Stimulated activated naive CD8-positive, alpha-beta T cell treated with anti-CD3 and anti-CD28 coated beads, Interleukin-15, Interleukin-2, amounts not matched to agents 100 U/mL and 50 U/mL, for 24 hours (primary cell): ENCODE measurements around the gene HOXB2.

Source experiments
- ATAC-seq: fragments of 150-1000 bp; cut with Tn5 transposase; one replicate; pipeline ENCODE4 v1.10.0; 2021
- DNase-seq: peaks from one replicate; pipeline ENCODE4 v3.0.0; 2021

The HOXB2 gene

DNA sequence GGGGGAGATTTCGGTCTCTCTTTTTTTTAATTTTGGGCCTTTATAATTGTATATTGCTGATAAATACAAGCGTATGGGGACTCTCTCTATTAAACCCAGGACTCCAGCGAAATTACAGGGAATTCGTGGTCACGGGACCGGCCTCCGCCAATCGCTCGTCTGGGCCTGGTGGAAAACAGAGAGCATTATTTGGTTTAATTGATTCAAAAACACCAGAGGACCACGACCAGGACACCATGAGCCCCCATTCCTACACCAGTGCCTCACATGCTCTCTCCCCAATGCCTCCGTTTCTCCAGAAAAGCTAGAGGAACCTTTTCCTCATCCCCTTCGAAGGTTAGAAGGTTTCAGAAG, at the start of gene HOXB2:
TSS of gene HOXB2 (minus strand) at position 88 of the 354 bp plus-strand sequence. CDS start 198 bp downstream, outside the sequence.
- ATAC-seq = no peak
- no peak for DNase-seq

DNA sequence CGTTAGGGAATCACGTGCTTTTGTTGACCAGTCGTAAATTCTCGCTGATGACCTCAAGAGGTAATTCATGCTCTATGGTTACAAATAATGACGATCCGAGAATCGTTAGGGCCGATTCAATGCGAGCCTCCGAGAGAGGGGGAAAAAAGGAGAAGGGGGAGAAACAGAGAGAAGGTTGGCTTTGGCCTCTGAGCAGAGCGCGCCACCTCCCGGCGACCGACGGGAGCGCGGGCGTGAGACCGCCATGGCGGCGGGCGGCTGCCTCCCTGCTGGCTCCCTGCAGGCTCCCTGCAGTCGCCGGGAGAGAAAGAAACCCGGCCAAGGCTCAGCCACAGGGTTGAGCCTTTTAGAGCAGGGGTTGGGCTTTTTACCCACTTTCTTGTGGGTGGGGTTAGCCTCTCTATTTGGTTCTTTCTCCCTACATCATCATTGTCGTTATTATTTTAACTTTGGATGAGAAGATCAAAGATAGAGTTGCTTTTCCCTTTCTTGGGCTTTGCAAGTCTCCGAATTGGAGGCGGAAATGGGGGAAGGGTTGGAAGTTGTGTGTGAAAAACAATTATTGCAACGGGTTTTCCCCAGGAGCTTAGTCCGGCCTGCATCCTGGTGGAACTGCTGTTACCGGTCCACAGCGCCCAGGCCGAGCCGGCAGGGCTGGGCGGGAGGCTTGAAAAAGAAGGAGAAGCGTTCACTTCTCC, 49.1 kb upstream of the HOXB2 start:
- DNase-seq = peak; percentile 90

DNA sequence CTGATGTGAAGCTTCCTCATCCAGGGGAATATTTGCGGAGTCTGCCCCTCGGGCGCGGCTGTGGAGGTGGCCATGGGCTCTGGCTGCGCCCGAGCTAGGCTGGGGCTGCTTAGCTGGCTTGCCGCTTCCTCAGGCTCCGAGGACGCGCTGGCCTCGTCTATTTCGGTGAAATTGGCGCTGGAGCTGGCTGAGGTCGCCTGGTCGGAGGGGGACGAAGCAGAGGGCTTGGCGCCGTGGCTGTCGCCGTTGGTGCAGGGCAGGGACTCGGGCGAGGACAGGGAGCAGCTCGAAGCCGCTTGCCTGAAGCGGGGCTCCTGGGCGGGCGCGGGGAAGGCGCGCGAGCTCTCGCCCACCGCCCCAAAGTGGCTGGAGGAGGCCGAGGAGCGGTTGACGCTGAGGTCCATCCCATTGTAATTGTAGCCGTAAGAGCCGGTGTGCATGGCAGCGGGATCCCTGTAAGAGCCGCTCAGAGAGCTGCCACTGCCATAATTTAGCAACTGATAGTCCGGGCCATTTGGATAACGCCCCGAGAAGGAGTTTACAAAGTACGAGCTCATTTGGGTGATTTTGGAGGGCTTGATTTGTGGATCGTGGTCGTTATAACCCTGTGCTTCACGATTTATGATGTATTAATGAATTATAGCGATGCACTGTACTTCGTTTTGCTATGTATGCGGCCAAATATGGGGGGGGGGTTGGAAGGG, 48.4 kb upstream of the HOXB2 start, which contains the start of gene HOXB5:
TSS of gene HOXB5 (minus strand) at position 654 of the 704 bp plus-strand sequence. CDS start at position 557, 97 bp downstream.
- ATAC-seq (no peak), DNase-seq (peak; percentile 41)

More for the DNA sequence above, 49.1 kb upstream of the HOXB2 start:
- peak; percentile 56 for ATAC-seq

DNA sequence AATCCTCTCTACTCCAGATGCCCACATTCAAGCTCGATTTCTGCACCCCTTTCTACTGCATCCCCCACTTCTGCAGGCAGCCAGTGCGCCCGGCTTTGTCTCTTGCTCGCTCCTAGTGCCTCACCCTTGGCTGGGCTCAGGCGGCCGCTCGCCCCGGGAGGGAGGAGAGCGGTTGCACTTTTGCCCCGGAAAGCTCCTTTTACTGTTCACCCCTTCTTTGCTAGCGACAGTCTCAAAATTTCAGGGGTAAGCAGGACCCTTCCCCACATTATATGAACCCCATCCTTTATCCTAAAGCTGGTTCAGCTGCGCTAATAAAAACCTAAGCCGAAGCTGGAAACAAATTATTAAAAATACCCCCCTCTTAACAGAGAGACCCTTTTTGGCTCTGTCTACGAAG, 47.7 kb upstream of the HOXB2 start:
- no peak for ATAC-seq

DNA sequence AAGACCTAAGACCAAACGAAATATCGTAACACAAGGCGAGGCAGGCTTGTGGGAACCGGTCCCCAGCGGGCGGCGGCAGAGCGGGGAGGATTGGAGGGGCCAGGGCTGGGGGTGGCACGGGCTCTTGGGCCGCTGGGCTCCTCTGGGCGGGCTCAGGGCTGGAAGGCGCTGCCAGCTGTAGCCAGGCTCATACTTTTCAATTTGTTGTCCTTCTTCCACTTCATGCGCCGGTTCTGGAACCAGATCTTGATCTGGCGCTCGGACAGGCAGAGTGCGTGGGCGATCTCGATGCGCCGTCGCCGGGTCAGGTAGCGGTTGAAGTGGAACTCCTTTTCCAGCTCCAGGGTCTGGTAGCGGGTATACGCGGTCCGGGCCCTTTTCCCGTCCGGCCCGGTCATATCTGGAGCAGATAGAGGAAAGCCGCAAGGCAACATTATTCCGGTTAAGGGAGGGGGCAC, 47.2 kb upstream of the HOXB2 start:
- no peak for DNase-seq
- ATAC-seq = no peak

More for the DNA sequence above, 47.7 kb upstream of the HOXB2 start:
- DNase-seq = no peak

DNA sequence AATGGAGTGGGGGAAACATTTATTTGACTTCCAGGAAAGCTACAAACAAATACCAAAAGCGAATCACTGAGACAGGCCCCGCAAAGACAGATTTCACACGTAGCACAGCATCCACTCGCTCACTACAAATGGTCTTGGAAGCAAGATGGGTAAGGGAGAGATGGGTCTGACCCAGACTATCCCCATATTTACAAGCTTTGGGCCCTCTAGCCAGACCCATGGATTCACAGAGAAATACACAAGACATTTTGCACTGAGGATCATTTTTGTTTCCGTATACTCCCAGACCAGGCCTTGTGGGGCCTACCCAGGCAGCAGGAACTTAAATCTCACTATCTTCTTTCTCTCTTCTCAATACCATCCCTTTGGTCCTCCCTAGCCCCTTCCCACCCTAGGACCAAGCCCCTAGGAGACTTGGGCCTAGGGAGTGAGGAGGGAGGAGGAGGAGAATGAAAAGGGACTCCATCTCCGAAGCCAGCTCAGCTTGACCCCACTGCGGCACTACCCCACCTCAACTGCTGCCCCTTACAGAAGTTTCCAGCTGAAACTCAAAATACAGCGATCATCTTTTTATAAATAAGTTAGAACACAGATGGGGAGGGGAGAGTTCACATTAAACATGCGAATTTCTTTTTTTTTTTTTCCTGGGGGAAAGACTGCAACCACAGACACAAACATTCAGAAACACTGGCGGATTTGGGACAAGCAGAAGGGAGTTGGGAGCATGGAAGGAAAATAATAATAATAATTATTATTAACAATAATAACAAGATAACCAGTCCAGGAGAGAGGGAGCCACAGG, 46.5 kb upstream of the HOXB2 start:
- ATAC-seq (no peak), DNase-seq (no peak)

DNA sequence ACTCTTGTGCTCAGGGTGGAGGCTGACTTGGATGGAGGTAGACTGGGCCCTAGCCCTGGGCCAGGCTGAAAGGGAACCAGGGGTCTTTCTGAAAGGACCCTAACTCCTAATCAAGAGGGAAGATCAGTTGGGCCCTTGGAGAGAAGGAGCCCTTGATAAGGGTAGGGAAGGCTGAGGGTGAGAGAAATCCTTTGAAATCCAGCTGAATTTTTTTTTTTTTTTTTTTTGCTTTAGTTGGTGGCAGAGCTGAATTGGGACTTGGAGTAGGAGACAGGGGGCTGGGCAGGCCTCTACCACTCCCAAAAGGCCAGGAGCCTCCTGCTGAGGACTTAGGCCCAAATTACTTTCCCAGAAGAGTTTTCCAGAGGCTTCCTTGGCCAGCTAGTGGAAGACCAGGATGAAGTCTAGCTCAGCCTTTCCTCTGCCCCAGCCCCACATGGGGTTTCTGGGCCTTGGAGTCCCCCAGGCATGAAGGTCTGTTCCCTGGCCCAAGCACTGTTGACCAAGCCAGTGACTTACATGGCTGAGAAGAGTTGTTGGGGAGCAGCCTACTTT, 45.8 kb upstream of the HOXB2 start:
- ATAC-seq = no peak

DNA sequence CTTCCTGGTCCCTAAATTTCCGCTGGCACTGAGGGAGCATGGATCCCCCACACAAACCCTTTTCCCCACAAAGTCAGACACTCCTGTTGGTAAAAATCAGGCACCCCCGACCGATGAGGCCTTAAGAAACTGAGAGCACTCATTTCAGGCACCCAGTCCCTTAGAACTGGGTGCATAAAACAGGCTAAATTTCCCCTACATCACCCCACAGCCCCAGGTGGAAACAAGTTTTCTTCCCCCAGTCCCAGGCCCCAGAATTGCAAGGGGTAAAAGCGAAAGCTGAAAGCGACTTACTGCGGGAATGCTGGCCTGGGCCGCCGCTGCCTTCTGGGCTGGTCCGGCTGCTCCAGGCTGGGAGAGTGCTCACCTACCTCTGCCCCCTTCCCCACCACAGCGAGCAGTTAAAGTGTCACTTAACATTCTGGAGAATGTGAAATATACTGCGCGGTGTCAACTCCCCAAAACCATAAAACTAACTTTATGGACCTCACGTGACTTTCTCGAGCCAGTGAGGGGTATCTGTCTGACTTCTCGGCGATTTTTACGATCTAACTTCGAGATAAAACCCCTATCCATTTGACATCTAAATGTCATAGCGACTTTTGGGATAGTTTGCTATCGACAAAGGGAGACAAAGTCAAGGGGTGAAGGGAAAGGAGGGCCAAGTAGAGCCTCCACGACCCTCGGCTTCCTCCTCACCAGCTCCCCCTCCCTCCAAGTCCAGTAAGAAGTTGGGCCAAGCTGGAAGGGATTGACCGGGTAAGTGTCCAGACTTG, 45.1 kb upstream of the HOXB2 start, which contains the start of gene HOXB3:
TSS of gene HOXB3 (minus strand) at position 411 of the 776 bp plus-strand sequence. CDS start 37,767 bp downstream, outside the sequence.
- DNase-seq = no peak
- ATAC-seq = no peak

More for the DNA sequence above, 45.8 kb upstream of the HOXB2 start:
- DNase-seq = no peak

DNA sequence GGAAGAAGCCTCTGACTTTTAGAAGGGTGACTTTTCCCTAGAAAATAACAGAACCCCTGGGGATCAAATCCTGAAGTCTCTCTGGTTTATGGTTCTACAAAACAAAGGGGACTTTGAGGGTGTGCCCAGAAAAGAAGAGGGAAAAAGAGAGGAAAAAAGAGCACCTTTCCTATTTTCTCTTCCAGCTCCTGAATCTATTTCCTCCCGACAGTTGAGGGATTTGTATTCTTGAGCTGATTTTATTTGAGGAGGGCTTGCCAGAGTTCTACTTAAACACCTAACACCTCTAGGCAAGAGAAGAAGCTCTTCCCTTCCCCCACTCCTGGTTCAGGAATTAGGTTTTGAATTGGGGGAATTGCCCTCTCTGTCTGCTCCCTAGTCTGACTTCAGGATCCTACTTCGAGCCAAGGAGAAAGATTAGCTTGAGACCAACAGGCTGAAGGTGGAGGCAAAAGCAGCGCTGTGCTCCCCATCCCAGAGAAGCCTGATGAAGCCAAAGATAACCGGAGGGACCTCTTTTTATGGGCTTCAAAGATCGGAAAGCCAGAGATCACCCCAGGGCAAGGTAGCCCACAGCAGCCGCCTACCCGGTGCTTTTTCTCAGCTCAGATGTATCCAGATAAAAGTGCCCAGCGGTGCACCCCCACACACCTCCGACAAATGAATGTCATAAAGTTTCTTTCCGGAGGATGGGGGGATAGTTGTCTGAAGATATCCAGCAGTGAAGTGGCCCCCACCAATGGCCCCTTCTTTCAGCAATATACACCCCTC, 44.3 kb upstream of the HOXB2 start:
- no peak for ATAC-seq
- DNase-seq = no peak

DNA sequence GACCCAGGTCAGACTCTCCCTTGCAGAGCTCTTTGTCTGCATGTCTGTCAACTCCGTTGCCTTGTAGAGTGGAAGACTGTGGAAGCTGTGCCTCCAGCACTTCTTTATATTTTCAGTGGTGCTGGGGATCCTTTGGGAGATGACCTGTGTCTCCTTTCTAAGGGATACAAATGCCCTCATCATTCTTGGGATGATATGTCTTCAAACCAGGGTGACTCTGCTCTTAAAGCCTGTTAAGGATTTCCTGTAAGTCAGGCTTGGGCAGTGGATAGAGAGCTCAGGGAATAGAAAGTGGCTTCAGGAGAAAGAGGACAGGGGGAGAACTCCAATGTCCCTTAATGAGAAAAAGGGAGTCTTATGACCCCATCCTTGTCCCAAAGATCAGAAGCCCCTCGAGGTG, 43.6 kb upstream of the HOXB2 start:
- ATAC-seq = no peak
- DNase-seq = no peak

DNA sequence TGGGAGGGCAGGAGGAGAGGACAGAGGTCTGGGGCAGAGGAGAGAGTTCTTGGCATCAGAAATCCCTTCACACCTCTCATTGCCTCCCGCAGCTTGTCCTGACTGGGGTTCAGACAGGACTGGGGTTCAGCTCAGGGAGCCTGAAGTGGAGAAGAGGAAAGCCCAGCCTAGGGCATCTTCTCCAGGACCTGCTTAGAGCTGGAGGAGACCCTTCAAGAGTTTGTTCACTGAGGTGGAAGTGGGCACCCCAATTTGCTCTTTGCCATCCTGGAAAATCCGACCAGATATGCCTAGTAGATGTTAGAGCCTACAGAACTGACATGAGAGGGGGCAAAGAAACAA, 43.1 kb upstream of the HOXB2 start:
- DNase-seq (no peak), ATAC-seq (no peak)

DNA sequence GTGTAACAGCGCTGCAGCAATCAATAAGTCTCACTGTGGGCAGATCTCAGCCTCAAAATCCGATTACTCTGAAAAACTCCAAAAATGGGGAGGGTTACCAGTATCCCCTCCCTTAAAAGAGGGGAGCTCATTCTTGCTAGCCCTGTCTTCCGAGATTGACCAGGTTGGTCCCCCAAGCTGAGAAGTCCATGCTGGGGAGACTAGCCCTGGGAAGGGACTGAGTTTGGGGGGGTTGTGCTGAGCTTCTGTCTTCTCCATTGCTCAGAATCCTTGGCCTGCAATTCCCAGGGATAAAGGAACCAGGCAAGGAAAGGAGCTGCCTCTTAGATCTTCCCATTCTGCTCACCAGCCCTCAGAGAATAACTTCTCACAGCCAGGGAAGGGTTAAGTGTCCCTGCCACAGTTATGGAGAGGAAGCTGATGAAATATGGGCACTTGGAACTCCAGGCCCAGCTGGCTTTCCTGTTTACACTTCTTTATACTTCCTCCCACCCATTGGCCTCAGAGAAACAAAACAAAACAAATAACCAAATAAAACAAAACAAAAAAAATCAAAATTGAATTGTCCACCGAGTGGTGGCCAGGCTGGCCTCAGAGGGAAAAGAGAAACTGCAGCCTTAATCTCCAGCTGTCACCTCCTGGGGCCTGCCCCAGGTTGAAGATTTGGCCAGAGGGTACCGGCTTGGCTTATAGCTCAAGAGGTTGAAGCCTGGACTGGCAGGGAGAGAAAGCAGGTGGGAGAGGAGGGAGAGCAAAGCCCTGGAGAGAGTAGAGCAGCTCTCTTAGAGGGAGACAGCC, 42.6 kb upstream of the HOXB2 start:
- no peak for DNase-seq
- ATAC-seq = no peak

DNA sequence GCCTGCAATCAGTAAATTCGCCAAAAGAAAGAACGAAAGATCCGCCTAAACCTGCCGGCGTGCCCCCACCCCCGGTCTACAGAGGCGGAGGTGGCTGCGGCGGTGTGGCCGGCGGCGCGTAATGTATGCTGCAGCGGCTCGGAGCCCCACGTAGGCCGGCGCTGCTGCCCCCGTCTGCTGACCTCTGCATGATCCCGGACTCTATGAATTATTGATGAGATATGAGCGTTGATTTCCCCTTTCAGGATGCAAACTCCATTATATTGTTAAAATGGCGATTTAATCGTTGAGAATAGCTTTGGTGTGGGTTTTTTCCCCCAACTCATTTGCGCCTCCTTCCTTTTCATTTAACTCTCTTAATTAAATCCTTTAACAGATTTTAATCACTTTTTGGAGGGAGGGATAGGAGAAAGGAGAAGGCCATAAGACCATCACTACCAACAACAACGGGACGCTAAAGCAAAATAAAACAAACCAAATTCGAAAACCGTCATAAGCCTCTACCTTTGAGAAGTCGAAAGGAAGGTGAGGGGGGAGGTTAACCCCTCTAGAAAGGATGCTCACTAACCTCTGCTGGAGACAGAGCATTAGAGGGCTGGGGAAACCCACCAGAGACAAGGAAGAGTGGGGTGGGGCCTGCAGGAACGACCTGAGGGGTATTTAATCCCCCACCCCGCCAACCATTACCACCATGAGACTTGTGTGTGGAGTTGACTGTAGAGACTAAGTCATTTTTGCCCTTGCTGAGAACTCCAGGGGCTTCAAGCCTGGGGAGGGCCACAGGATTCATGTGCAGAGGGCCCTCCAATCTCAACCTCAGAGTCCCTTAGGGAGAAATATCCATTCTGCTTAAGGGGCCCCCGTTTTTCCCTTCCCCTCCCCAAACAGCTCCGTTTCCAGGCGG, 41.7 kb upstream of the HOXB2 start:
- no peak for ATAC-seq
- DNase-seq = peak; percentile 53

DNA sequence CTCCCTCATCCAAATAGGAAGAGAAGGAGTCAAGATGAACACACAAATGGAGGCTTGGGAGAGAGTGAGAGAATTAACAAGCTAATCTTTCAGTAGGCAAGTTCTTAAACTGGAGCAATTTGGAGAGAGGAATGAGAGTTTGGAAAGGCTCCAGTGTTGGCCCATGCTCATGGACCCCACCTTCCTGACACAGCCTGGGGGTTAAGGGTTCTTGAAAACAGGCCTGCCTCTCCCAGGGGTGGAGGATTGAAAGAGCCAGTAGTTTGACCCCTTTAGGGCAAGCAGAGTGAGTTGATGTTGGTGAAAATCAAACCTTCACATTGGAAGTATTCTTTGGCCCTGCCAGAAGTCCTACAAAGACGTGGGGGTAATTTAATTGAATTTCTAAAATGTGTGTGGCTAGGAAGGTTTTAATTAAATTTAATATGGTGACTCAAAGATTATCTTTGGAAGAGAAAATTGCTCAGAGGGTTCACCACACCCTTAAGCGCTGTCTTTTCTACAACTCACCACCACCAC, 39.4 kb upstream of the HOXB2 start:
- DNase-seq (no peak), ATAC-seq (no peak)

DNA sequence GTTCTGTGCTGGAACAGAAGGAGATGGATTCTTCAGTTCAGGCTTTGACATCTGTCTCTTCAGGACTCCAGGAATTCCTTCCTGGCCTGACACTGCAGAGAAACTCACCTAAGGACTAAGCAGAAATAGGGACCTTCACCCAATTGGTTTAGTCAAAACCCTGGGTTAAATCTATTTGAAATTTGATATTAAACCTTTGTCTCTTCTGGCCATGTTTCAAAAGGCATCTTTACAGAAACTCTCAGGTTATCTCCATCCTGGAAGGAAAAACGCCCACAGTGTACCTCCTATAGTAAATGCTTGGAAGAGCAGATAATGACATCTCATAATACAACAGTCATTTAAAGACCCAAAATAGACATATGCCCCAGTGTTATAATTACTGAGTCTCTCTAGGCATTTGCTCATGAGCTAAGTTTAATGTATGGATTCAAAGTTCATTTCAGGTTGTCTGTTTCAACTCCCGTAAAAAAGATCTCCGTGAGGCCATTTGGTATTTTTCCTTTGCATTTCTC, 38.9 kb upstream of the HOXB2 start:
- DNase-seq = no peak
- ATAC-seq = no peak

DNA sequence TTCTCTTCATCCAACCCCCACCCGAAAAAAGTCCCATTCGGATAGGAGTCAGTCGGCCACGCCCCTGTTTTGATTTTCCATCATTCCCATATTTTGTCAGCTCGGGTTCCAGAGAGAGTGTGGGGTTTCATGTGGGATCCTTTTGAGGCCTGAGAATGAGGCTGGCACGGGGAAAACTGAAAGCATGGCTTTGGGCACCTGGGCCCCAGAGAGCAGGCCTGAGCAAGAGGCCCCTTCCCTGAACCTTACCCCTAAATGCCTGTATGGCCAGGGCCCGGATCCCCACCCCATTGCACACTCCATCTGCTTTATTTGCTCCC, 37.8 kb upstream of the HOXB2 start:
- no peak for ATAC-seq
- no peak for DNase-seq

DNA sequence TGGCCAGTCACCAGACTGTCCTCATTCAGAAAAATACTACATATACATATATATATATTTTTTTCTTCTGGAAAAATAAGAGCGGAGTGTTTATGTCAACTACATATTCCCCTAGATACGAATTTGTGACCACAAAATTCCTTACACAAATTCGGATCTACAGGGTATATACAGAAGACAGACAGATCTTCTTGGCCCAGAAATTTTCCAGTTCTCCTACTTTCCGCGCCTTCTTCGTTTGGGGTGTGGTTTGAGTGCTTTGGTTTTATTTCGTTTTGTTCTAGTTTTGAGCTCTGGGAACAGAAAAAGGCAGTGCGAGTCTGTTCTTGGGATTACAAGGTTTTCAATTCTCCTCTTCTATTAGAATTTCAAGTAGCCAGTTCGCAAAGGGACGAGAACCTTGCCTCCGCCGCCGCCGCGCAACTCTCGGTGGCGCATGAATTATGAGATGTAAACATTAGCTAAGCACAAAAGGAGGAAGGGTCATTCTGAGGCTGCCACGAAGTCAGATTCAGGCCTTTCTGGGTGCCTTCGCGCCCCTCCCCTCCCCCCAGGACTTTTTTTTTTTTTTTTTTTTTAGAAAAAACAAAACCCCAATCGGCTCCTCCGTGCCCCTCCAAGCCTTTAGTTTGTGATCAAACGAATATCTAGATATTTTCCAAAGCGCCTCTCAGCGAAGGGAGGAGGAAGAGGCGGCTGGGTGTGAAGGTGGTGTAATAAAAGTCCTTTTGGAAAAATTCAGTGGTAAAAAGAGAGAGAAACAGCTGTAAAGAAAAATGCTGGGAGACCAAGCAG, 35.0 kb upstream of the HOXB2 start:
- ATAC-seq = no peak

DNA sequence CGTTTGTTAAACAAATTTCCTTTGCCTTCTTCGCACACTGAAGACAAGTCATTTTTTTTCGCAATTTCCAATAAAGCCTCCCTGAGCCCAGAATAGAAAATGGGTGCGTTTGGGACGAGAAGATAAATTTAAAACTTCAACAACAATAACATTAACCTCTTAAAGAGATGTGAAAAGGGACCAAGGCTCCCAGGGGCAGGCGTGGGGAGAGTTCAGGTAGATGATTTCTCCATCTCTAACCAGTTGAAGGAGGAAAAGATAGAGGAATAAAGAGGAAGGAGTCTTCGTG, 34.5 kb upstream of the HOXB2 start:
- no peak for DNase-seq
- no peak for ATAC-seq

More for the DNA sequence above, 35.0 kb upstream of the HOXB2 start:
- DNase-seq = no peak
